ENCODE data around the gene PGR. TPM values are rescaled to one million over a fixed set of nuclear protein-coding genes. Genes with fewer than 3 reads are reported as not detected.

Gene PGR
- total and polyA plus RNA-seq, 2 experiments from 2014 or later: 0.18 TPM; not detected in 1

DNA sequence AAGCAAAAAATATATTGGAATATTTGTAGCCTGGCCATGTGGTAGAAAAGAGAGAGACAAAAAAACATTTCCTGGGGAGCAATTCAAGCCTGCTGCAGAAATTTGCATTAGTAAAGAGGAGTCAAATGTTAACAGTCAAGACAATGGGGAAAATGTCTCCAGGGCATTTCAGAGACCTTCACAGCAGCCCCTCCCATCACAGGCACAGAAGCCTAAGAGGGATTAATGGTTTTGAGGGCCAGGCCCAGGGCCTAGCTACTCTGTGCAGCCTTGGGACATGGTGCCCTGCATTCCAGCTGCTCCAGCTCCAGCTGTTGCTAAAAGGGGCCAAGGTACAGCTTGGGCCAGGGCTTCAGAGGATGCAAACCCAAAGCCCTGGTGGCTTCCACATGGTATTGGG lies 46.8 kb downstream of the PGR start:
- Histone ChIP-seq H3K27ac (no peak overlapping the region), H3K9me3 (ENCODE audit: low read depth) (no peaks in the 10 kb centered on the region), H3K4me3 (no peak overlapping the region), H3K4me1 (ENCODE audit: low read depth) (no peaks in the 10 kb centered on the region), H3K27me3 (no peaks in the 10 kb centered on the region), H3K36me3 (no peaks in the 10 kb centered on the region)
- TF ChIP-seq, protein P1, sequence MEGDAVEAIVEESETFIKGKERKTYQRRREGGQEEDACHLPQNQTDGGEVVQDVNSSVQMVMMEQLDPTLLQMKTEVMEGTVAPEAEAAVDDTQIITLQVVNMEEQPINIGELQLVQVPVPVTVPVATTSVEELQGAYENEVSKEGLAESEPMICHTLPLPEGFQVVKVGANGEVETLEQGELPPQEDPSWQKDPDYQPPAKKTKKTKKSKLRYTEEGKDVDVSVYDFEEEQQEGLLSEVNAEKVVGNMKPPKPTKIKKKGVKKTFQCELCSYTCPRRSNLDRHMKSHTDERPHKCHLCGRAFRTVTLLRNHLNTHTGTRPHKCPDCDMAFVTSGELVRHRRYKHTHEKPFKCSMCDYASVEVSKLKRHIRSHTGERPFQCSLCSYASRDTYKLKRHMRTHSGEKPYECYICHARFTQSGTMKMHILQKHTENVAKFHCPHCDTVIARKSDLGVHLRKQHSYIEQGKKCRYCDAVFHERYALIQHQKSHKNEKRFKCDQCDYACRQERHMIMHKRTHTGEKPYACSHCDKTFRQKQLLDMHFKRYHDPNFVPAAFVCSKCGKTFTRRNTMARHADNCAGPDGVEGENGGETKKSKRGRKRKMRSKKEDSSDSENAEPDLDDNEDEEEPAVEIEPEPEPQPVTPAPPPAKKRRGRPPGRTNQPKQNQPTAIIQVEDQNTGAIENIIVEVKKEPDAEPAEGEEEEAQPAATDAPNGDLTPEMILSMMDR (IDR thresholded peaks at IDR 0.05; ENCODE audit: low read depth, low read length): no peak
- no peak for DNase-seq (ENCODE audit: low read depth in 1 of 2, low spot score in 1 of 2)

DNA sequence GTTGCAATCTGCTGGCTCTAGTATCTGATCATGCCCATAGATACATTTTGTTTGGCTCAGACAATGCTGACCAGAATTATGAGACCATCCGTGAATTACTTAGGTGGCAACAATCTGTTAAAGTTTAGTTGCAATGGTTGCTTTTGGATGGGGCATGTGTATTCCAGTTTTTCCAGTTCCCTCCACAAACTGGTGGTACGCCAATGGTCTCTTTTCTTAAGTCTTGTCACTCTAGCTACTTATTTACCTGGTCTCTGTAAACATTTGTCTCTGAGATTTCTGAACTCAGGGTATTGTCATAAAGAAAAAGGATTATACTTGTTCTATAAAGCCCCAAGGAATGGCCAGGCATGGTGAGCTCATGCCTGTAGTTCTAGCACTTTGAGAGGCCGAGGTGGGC lies 65.9 kb downstream of the PGR start:
- peaks cover 3% of the 10 kb centered on the region for H3K4me1 ChIP-seq (ENCODE audit: low read depth)
- no peaks in the 10 kb centered on the region for H3K27me3 ChIP-seq
- no peak overlapping the region for H3K27ac ChIP-seq
- no peak overlapping the region for H3K4me3 ChIP-seq
- no peak for DNase-seq (ENCODE audit: low read depth in 1 of 2, low spot score in 1 of 2)
- TF ChIP-seq, protein P1 (IDR thresholded peaks at IDR 0.05; ENCODE audit: low read depth, low read length): no peak
- no peaks in the 10 kb centered on the region for H3K9me3 ChIP-seq (ENCODE audit: low read depth)
- H3K36me3 ChIP-seq: no peaks in the 10 kb centered on the region

DNA sequence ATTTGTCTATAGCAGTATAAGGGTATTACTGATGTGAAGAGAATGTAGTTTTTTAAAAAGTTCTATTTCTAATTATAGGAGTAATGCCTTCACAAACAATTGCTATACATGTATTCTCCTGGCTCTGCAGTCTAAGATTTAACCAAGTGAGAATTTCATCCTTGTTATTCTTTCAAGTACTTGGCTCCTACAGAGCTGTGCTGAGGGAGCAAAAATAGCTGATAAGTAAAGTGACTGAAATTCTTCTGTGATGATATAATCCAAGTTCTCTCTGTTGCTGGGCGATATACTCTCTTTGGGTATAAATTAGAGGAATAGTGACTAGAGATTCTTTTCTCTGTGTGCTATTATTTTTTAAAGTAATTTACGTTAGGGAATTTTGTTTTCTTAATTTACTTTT lies 68.0 kb downstream of the PGR start:
- no peaks in the 10 kb centered on the region for H3K27me3 ChIP-seq
- DNase-seq (ENCODE audit: low read depth in 1 of 2, low spot score in 1 of 2): peak; percentile 61 to 77
- TF ChIP-seq, protein P1 (IDR thresholded peaks at IDR 0.05; ENCODE audit: low read depth, low read length): no peak
- H3K36me3 ChIP-seq: no peaks in the 10 kb centered on the region
- peaks cover 3% of the 10 kb centered on the region for H3K4me1 ChIP-seq (ENCODE audit: low read depth)
- no peak overlapping the region for H3K27ac ChIP-seq
- H3K9me3 ChIP-seq (ENCODE audit: low read depth): no peaks in the 10 kb centered on the region
- H3K4me3 ChIP-seq: no peak overlapping the region

DNA sequence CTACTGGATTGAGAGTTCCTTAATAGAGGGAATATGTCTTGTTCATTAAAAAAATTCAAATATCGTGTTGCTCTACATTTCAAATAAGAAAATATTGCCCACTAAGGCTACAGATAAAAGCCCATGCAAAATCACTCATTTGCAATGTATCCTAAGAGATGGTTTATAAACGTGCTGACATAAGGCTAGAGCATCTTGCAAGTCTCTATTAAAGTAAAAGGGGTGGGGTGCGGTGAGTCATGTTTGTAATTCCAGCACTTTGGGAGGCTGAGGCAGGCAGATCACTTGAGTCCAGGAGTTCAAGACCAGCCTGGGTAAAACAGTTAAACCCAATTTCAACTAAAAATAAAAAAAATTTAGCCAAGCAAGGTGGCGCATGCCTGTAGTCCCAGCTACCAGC lies 70.3 kb downstream of the PGR start:
- Histone ChIP-seq H3K27me3 (no peaks in the 10 kb centered on the region), H3K4me1 (ENCODE audit: low read depth) (peaks cover 3% of the 10 kb centered on the region), H3K27ac (no peak overlapping the region), H3K9me3 (ENCODE audit: low read depth) (no peaks in the 10 kb centered on the region), H3K4me3 (no peak overlapping the region), H3K36me3 (no peaks in the 10 kb centered on the region)
- DNase-seq (ENCODE audit: low read depth in 1 of 2, low spot score in 1 of 2): no peak
- TF ChIP-seq, protein P1 (IDR thresholded peaks at IDR 0.05; ENCODE audit: low read depth, low read length): no peak

DNA sequence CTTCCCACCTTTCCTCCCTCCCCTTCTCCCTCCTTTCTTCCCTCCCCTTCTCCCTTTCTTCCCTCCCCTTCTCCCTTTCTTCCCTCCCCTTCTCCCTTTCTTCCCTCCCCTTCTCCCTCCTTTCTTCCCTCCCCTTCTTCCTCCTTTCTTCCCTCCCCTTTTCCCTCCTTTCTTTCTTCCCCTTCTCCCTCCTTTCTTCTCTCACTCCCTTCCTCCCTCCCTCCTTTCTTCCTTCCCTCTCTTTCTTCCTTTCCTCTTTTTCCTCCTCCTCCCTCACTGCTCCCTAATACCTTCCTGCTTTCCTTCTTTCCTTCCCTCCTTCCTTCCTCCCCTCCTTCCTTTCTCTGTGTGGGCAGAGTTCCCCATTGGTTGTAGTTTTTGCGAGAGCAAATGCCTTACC lies 76.1 kb downstream of the PGR start:
- no peak for DNase-seq (ENCODE audit: low read depth in 1 of 2, low spot score in 1 of 2)
- TF ChIP-seq, protein P1 (IDR thresholded peaks at IDR 0.05; ENCODE audit: low read depth, low read length): no peak
- Histone ChIP-seq H3K36me3 (no peaks in the 10 kb centered on the region), H3K27me3 (no peaks in the 10 kb centered on the region), H3K4me3 (no peak overlapping the region), H3K9me3 (ENCODE audit: low read depth) (no peaks in the 10 kb centered on the region), H3K27ac (no peak overlapping the region), H3K4me1 (ENCODE audit: low read depth) (no peaks in the 10 kb centered on the region)

DNA sequence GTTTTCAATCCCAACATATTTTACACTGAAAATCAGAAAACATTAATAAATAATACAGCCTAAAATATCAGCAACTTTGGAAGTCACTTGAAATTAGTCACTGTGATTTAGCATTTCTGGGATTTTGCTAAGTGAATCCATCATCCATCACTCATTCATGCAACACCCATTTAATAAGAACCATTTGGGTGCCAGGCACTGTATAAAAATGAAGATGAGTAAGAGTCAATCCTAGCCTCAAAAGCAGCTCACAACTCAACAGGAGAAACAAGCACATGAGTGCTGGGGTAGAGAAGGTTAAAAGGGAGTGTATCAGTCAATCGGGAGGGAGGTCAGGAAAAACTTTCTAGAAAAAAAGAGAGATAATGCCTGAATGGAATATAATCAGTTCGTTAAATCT lies 77.9 kb downstream of the PGR start:
- no peaks in the 10 kb centered on the region for H3K27me3 ChIP-seq
- TF ChIP-seq, protein P1 (IDR thresholded peaks at IDR 0.05; ENCODE audit: low read depth, low read length): no peak

More for the DNA sequence above, 77.9 kb downstream of the PGR start:
- no peak for DNase-seq (ENCODE audit: low read depth in 1 of 2, low spot score in 1 of 2)
- H3K27ac ChIP-seq: no peak overlapping the region
- H3K4me1 ChIP-seq (ENCODE audit: low read depth): no peaks in the 10 kb centered on the region
- H3K9me3 ChIP-seq (ENCODE audit: low read depth): no peaks in the 10 kb centered on the region
- no peak overlapping the region for H3K4me3 ChIP-seq
- H3K36me3 ChIP-seq: no peaks in the 10 kb centered on the region
